Measurements from ENCODE around the gene ABCE1. TPM values are rescaled to one million over a fixed set of nuclear protein-coding genes. Genes with fewer than 3 reads are reported as not detected.
A peak's percentile ranks its signal among the peaks of the same experiment; 100 is the strongest.

ABCE1 gene
- total and polyA plus RNA-seq, 10 of the 15 experiments (the other 5 are each of a cell fraction or from before 2014, with no cell fraction given) = 75.9 to 172 (median 134) TPM

DNA sequence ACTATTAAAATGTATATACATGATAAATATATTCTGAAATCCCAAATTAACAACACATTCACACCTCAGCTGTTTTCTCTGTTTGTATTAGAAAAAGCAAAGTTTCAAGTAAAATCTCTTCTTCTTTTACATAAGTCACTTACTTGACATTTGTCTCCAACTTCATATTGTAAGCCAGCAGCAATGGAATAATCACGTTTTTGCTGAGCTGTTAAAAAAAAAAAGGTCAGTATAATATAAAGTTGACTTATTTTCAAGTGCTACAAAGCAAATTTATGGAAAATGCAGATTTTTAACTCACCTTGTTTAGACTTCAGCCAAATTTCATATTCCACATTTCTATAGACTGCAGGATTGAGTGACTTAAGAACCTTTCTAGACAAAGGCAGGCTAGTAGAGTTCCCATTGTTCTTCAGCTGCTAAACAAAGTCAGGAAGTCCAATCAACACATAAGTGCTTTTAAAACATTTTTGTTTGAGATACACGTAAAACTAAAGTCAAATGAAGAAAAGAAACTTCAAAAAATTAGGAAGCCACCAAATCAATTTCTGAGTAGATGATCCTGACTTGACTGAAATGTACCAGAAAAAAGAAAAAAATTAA is 57.3 kb downstream of the ABCE1 start:
- POLR2A ChIA-PET = interaction anchor here (0.5 to 2.4 kb wide), 3 partner anchors 15 to 34 kb away, joined by 3 to 13 read pairs (median 3); no protein-coding TSS in a partner anchor
- intact Hi-C loops (cut with micrococcal nuclease; ENCODE audit: unreplicated experiment) (loop anchor here (1.0 to 2.0 kb wide), 4 partner anchors 61 to 463 kb away; partner anchors contain the start of gene MMAA), in situ Hi-C loops (cut with MboI) (loop anchor here (5.0 kb wide), 1 partner anchor 462 kb away; the partner anchor contains the start of gene MMAA)
- no peak overlapping the region for H3K9ac ChIP-seq (ENCODE audit: control insufficient read depth, insufficient read depth, low read length)
- TF ChIP-seq ZBED1 (IDR thresholded peaks at IDR 0.05; ENCODE audit: borderline replicate concordance) (no peak), NBN (IDR thresholded peaks at IDR 0.05) (no peak), ZSCAN29 (IDR thresholded peaks at IDR 0.05) (no peak), SRF (IDR thresholded peaks at IDR 0.05; ENCODE audit: low read depth in 2 of 2, low read length in 2 of 2) (no peak), SUZ12 (IDR thresholded peaks at IDR 0.05; ENCODE audit: unreplicated experiment) (no peak), EZH2 (IDR thresholded peaks at IDR 0.05; ENCODE audit: borderline replicate concordance, control insufficient read depth, low read depth, low read length) (no peak)
- no peaks in the 10 kb centered on the region for H4K20me1 ChIP-seq (ENCODE audit: control insufficient read depth, insufficient read depth)
- no peak for ATAC-seq
- H3K4me1 ChIP-seq (ENCODE audit: control insufficient read depth, insufficient read depth, low read length) = peaks cover 7% of the 10 kb centered on the region; the same call in 1 of the 2 replicates
- 0% methylated on average over 2 of the region's 2 CpGs for WGBS (ENCODE audit: insufficient coverage, insufficient replicate concordance, low lambda C conversion rate, missing lambda C conversion rate)
- DNase-seq (ENCODE audit: low read depth, low spot score) = no peak
- H3K4me2 ChIP-seq (ENCODE audit: control insufficient read depth, insufficient read depth) = no peak overlapping the region
- H3K9me3 ChIP-seq (replicated peaks; ENCODE audit: control insufficient read depth, insufficient read depth, low read length) = no peaks in the 10 kb centered on the region
- FAIRE-seq = peak; percentile 41
- no peak overlapping the region for H3K4me3 ChIP-seq
- peaks cover 0 to 14% of the 10 kb centered on the region in 2 experiments; a peak in 3 of 4 replicates for H3K36me3 ChIP-seq (ENCODE audit: control insufficient read depth in 2 of 2, insufficient read depth in 2 of 2, low read length in 1 of 2)
- no peaks in the 10 kb centered on the region for H3K79me2 ChIP-seq (ENCODE audit: control insufficient read depth, insufficient read depth, low read length)
- SMC1A ChIA-PET (ENCODE audit: uncharacterized antibody, unreplicated experiment) = interaction anchor here (0.9 to 2.8 kb wide), 15 partner anchors 14 to 462 kb away, joined by 3 to 17 read pairs (median 4); partner anchors contain the start of gene OTUD4
- RAD21 ChIA-PET (ENCODE audit: unreplicated experiment) = interaction anchor here (0.7 to 3.1 kb wide), 8 partner anchors 23 to 461 kb away, joined by 3 to 21 read pairs (median 4); no protein-coding TSS in a partner anchor
- H3K27ac ChIP-seq (ENCODE audit: control insufficient read depth, insufficient read depth) = no peak overlapping the region
- H3K27me3 ChIP-seq (replicated peaks in 1 of 2; ENCODE audit: control insufficient read depth in 2 of 2, insufficient read depth in 2 of 2, low read length in 1 of 2) = no peaks in the 10 kb centered on the region
- CTCF ChIA-PET = interaction anchor here (0.8 to 3.8 kb wide), 16 partner anchors 11 to 462 kb away, joined by 3 to 21 read pairs (median 6); no protein-coding TSS in a partner anchor
- no peak overlapping the region for H2AFZ ChIP-seq (ENCODE audit: control insufficient read depth, low read depth, low read length)
- no TSS peak for BruUV-seq (replicated peaks)

Data from GM12878 (cell line).